ENCODE measurements around the gene IL10RA.
"Not testable (repeated sequence)": the region's sequence is repeated elsewhere in the genome, so short reads cannot be mapped to it uniquely, and the experiment has no call there.

Gene IL10RA

GRCh38 chr11:117962826-117963225 is 23.4 kb upstream of the IL10RA start:
- DNase-seq = no peak

- DNase-seq = no peak
These were observed 19.3 kb upstream of the IL10RA start for GRCh38 chr11:117966908-117967307.

GRCh38 chr11:117969160-117969991 is 16.8 kb upstream of the IL10RA start:
- DNase-seq = no peak

- no peak for DNase-seq
These were observed 15.7 kb upstream of the IL10RA start for GRCh38 chr11:117970400-117971024.

- no peak for DNase-seq
These were observed 14.2 kb upstream of the IL10RA start for GRCh38 chr11:117972044-117972443.

- DNase-seq = no peak
These were observed 13.3 kb upstream of the IL10RA start for GRCh38 chr11:117972629-117973502.

- no peak for DNase-seq
These were observed 12.7 kb upstream of the IL10RA start for GRCh38 chr11:117973503-117973860.

GRCh38 chr11:117976445-117976844 is 9.7 kb upstream of the IL10RA start:
- DNase-seq = no peak

- DNase-seq = no peak
These were observed 9.2 kb upstream of the IL10RA start for GRCh38 chr11:117977029-117977428.

- DNase-seq = not testable (repeated sequence)
These were observed 8.5 kb upstream of the IL10RA start for GRCh38 chr11:117977612-117978264.

GRCh38 chr11:117978291-117978910 is 7.8 kb upstream of the IL10RA start:
- DNase-seq = not testable (repeated sequence)

GRCh38 chr11:117978991-117979390 is 7.2 kb upstream of the IL10RA start:
- no peak for DNase-seq

GRCh38 chr11:117979481-117980211 is 6.5 kb upstream of the IL10RA start:
- no peak for DNase-seq

- DNase-seq = no peak
These were observed 5.9 kb upstream of the IL10RA start for GRCh38 chr11:117980280-117980679.

GRCh38 chr11:117980720-117981119 is 5.5 kb upstream of the IL10RA start:
- DNase-seq = no peak

- peak; percentile 36 for DNase-seq
These were observed 3.1 kb upstream of the IL10RA start for GRCh38 chr11:117983163-117983475.

GRCh38 chr11:117984476-117984875 is 1.7 kb upstream of the IL10RA start:
- DNase-seq = no peak

- DNase-seq = peak; percentile 48
These were observed 884 bp downstream of the IL10RA start for GRCh38 chr11:117986981-117987574.

- no peak for DNase-seq
These were observed 3.3 kb downstream of the IL10RA start for GRCh38 chr11:117989351-117990102.

- DNase-seq = no peak
These were observed 5.9 kb downstream of the IL10RA start for GRCh38 chr11:117992136-117992535.

GRCh38 chr11:117992620-117993019 is 6.4 kb downstream of the IL10RA start:
- DNase-seq = no peak
